Natural killer cell (primary cell): ENCODE data around the gene PNCK. TPM values are rescaled to one million over a fixed set of nuclear protein-coding genes. Genes with fewer than 3 reads are reported as not detected.
"Not testable (repeated sequence)": the region's sequence is repeated elsewhere in the genome, so short reads cannot be mapped to it uniquely, and the experiment has no call there.

Experiments
- ATAC-seq, 3 donors: fragments of 150-1000 bp in 2 of 3; fragments of 200-7000 bp in 1 of 3; cut with Tn5 transposase; 1 replicate in 1 of 3; 2 replicates in 2 of 3; pipeline ENCODE4 v1.10.0; 2021; ENCODE audit warnings: mild to moderate bottlenecking in 2 of 3, moderate library complexity in 2 of 3
- DNase-seq, 2 donors: peaks; one replicate each; pipeline versions ENCODE4 v3.0.0 to v3.0.0-alpha.2; 2013 to 2021; ENCODE audit warnings: mixed read lengths in 1 of 2
- H3K27ac ChIP-seq: one replicate; pipeline ENCODE4 v1.5.1; 2013; ENCODE audit warnings: mild to moderate bottlenecking, low read length
- H3K27me3 ChIP-seq: one replicate; pipeline ENCODE4 v1.6.1; 2013; ENCODE audit warnings: low read length; ENCODE audit not compliant: control insufficient read depth, insufficient read depth
- H3K36me3 ChIP-seq: one replicate; pipeline ENCODE4 v1.6.1; 2013; ENCODE audit warnings: low read length; ENCODE audit not compliant: control insufficient read depth, insufficient read depth
- H3K4me1 ChIP-seq: one replicate; pipeline ENCODE4 v1.6.1; 2013; ENCODE audit warnings: low read length; ENCODE audit not compliant: control insufficient read depth, insufficient read depth
- H3K4me3 ChIP-seq: one replicate; pipeline ENCODE4 v1.5.1; 2013; ENCODE audit warnings: low read length
- H3K9me3 ChIP-seq: one replicate; pipeline ENCODE4 v1.6.1; 2013; ENCODE audit warnings: low read length; ENCODE audit not compliant: control insufficient read depth, insufficient read depth
- H3K27ac Mint-ChIP-seq, 2 donors: one replicate each; pipeline ENCODE4 v1.8.0; 2022; ENCODE audit warnings: mild to moderate bottlenecking in 2 of 2, mixed read lengths in 2 of 2, moderate library complexity in 1 of 2
- H3K27me3 Mint-ChIP-seq, 2 donors: one replicate each; pipeline ENCODE4 v1.8.0; 2022; ENCODE audit warnings: low read depth in 2 of 2, mixed read lengths in 2 of 2
- H3K36me3 Mint-ChIP-seq: one replicate; pipeline ENCODE4 v1.8.0; 2022; ENCODE audit warnings: mixed read lengths
- H3K4me1 Mint-ChIP-seq, 2 donors: one replicate each; pipeline ENCODE4 v1.8.0; 2022; ENCODE audit warnings: mixed read lengths in 2 of 2
- H3K4me3 Mint-ChIP-seq: one replicate; pipeline ENCODE4 v1.8.0; 2022; ENCODE audit warnings: mild to moderate bottlenecking, moderate library complexity, mixed read lengths
- H3K9me3 Mint-ChIP-seq, 2 donors: one replicate each; pipeline ENCODE4 v1.8.0; 2022; ENCODE audit warnings: mixed read lengths in 2 of 2
- WGBS: methylation state at CpG from one replicate; pipeline ENCODE4 v1.1.7; 2013; ENCODE audit warnings: missing lambda C conversion rate; ENCODE audit not compliant: insufficient coverage; 5-methylcytosine and 5-hydroxymethylcytosine counted together
- intact Hi-C: fragments of 100-400 bp; cut with micrococcal nuclease; formaldehyde crosslinking; loops from one replicate; pipeline ENCODE4 v1.14.2; 2022
- total RNA-seq, 4 donors: library from RNA; stranded (reverse); fragments of 120-200 nt in 1 of 4; gene quantifications; one replicate each; pipeline versions ENCODE4 v1.2.3 to v1.2.4, GENCODE V29; 2013 to 2022
- TF ChIP-seq, protein P1 (sequence below): fragments of 200-600 bp; IDR thresholded peaks from one replicate; pipeline ENCODE4 v1.8.0; 2022; ENCODE audit warnings: antibody characterized with exemption

Gene PNCK
- total RNA-seq, 3 donors from 2014 or later (not counting 1 experiment from before 2014, with no cell fraction given) = 0.66 to 1.1 (median 0.97) TPM

DNA sequence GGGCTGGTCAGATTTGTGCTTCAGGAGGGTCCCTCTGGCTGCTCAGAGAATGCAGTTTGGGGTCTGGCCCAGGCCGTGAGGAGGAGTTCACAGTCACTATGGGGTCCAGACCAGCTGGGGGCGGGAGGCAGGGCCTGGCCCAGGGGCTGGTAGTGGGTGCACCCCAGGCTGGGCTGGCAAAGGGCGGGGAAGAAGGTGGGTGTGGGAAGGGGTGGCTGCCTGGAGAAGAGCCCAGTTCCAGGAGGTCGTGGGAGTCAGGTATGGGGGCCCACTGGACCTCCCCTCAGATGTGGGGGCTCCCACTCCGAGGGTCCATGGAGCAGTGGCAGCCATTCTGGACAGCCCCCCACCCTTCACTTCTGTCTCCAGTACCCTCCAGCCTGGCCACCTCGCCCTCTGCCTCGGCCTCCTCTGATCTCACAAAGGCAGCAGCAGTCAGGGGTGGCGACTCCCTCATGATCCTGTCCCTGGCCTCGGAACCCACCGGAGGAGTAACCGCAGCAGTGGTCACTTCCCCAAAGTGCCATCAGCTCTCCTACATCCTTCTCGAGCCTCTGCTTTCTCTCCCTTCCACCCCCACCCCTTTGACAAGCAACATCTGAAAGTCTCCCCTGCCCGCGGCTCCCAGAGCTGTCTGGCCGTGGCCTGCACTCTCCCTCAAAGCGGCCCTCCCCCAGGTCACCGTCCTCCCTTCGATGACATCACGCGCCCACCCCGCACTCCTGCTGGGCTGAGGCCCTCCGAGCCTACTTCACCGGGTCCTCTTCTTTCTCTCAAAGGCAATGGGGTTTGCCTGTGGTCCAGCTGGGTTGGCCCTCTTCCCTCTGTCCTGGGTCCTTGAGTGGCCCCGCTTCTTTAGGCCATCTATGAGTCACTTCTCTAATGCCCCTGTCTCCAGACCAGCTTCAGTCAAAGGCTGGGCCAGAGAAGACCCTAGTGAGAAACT, 12.4 kb upstream of the PNCK start:
- Histone ChIP-seq H3K27me3 (no peaks in the 10 kb centered on the region), H3K4me1 (peaks cover 7% of the 10 kb centered on the region), H3K36me3 (no peaks in the 10 kb centered on the region), H3K27ac (no peak overlapping the region), H3K4me3 (no peak overlapping the region), H3K9me3 (no peaks in the 10 kb centered on the region)
- DNase-seq = no peak
- Mint-ChIP-seq H3K36me3 (no peaks in the 10 kb centered on the region), H3K9me3 (no peaks in the 10 kb centered on the region), H3K27ac (no peak overlapping the region), H3K4me3 (no peak overlapping the region), H3K27me3 (peaks cover 0 to 11% of the 10 kb centered on the region in 2 donors), H3K4me1 (no peaks in the 10 kb centered on the region)
- WGBS = 71% methylated on average over 24 of the region's 24 CpGs
- TF ChIP-seq, protein P1, sequence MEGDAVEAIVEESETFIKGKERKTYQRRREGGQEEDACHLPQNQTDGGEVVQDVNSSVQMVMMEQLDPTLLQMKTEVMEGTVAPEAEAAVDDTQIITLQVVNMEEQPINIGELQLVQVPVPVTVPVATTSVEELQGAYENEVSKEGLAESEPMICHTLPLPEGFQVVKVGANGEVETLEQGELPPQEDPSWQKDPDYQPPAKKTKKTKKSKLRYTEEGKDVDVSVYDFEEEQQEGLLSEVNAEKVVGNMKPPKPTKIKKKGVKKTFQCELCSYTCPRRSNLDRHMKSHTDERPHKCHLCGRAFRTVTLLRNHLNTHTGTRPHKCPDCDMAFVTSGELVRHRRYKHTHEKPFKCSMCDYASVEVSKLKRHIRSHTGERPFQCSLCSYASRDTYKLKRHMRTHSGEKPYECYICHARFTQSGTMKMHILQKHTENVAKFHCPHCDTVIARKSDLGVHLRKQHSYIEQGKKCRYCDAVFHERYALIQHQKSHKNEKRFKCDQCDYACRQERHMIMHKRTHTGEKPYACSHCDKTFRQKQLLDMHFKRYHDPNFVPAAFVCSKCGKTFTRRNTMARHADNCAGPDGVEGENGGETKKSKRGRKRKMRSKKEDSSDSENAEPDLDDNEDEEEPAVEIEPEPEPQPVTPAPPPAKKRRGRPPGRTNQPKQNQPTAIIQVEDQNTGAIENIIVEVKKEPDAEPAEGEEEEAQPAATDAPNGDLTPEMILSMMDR = no peak
- ATAC-seq = no peak
- intact Hi-C loops = no loop called here

DNA sequence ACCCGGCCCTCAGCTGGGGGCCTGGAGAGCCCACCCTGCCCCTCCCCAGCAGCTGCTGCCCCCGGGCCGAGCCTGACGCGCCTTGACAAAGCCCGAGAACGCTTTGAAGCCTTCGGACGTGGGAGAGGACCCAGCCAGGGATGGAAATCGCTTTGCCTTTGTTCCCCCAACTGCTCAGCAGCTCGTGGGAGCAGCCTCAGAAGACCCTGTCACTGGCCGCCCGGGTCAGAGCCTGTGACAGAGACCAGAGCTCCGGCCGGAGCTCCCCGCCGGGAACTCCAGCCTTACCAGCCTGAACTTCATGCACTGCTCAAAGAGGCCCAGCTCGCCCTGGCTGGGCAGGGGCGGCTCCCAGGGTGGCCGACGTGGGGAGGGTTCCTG, 11.5 kb upstream of the PNCK start:
- Histone ChIP-seq H3K36me3 (no peaks in the 10 kb centered on the region), H3K9me3 (no peaks in the 10 kb centered on the region), H3K27ac (no peak overlapping the region), H3K4me3 (no peak overlapping the region), H3K4me1 (peaks cover 7% of the 10 kb centered on the region), H3K27me3 (no peaks in the 10 kb centered on the region)
- Mint-ChIP-seq H3K4me1 (no peaks in the 10 kb centered on the region), H3K36me3 (no peaks in the 10 kb centered on the region), H3K4me3 (no peak overlapping the region), H3K27ac (no peak overlapping the region), H3K9me3 (no peaks in the 10 kb centered on the region), H3K27me3 (peaks cover 4 to 8% of the 10 kb centered on the region in 2 donors)
- intact Hi-C loops = no loop called here
- WGBS = 57% methylated on average over 21 of the region's 21 CpGs
- TF ChIP-seq, protein P1 = no peak
- ATAC-seq = no peak
- no peak for DNase-seq

DNA sequence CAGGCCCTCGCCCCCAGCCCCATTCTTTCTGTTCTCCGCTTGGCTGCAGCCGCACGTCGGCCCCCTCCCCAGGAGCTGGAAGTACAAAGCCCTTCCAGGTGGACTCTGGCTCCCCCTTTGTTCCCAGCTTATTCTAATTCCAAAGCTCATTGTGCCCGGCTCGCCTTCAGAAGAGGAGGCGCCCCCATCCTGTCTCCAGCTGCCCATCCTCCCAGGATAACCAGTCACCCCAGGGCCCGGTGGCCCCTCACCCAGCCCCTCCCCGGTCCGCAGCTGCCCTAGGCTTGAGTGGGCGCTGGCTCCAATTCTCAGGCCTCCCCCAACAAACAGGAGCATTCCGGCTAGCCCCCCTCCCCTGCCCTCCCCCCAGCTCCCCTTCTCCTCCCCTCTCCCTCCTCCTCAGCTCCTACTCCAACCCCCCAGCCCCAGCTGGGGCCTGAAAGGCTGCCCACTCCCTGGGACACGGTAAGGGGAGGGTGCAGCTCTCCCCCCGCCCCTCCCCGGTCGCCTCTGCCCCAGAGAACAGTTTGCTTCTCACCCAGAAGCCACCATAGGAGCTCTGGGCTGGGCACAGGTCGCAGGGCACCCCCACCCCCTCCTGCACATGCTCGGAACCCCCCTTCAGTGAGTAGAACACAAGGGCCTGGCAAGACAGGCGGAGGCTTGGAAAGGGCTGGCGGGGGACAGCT, 11.0 kb upstream of the PNCK start:
- Histone ChIP-seq H3K27ac (no peak overlapping the region), H3K4me3 (no peak overlapping the region), H3K9me3 (no peaks in the 10 kb centered on the region), H3K27me3 (no peaks in the 10 kb centered on the region), H3K36me3 (no peaks in the 10 kb centered on the region), H3K4me1 (peaks cover 7% of the 10 kb centered on the region)
- Mint-ChIP-seq H3K27me3 (peaks cover 8% of the 10 kb centered on the region in 2 donors), H3K4me1 (no peaks in the 10 kb centered on the region), H3K27ac (no peak overlapping the region), H3K9me3 (no peaks in the 10 kb centered on the region), H3K4me3 (no peak overlapping the region), H3K36me3 (no peaks in the 10 kb centered on the region)
- no peak for ATAC-seq
- no peak for DNase-seq
- intact Hi-C loops = no loop called here
- TF ChIP-seq, protein P1 = no peak
- whole genome bisulfite sequencing = 52% methylated on average over 15 of the region's 21 CpGs

DNA sequence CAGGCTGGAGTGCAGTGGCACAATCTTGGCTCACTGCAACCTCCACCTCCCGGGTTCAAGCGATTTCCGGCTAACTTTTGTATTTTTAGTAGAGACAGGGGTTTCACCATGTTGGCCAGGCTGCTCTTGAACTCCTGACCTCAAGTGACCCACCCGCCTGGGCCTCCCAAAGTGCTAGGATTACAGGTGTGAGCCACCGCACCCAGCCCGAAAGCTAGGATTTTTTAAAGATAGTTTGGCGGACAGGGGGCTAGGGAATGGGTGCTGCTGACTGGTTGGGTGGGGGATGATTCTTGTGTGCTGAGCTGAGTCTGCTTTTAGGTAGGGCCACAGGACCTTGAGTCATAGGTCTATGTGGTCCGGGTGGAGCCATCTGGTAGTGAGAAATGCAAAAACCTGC, 9.9 kb upstream of the PNCK start:
- H3K4me3 Mint-ChIP-seq, H3K4me1 ChIP-seq, ATAC-seq, H3K9me3 Mint-ChIP-seq, H3K9me3 ChIP-seq, intact Hi-C loops, H3K4me3 ChIP-seq, H3K27me3 Mint-ChIP-seq, H3K27ac ChIP-seq, H3K27me3 ChIP-seq, DNase-seq, H3K36me3 ChIP-seq, H3K36me3 Mint-ChIP-seq, H3K27ac Mint-ChIP-seq, H3K4me1 Mint-ChIP-seq: not testable (repeated sequence)
- 97% methylated on average over 7 of the region's 8 CpGs for WGBS
